GM18861 (cell line): ENCODE measurements around the gene ME2.
"Not testable (repeated sequence)": the region's sequence is repeated elsewhere in the genome, so short reads cannot be mapped to it uniquely, and the experiment has no call there.

ENCODE experiments used
- ATAC-seq: cut with Tn5 transposase; IDR thresholded peaks from one replicate; pipeline ENCODE4 v1.9.1; 2021; ENCODE audit not compliant: unreplicated experiment

The ME2 gene

DNA sequence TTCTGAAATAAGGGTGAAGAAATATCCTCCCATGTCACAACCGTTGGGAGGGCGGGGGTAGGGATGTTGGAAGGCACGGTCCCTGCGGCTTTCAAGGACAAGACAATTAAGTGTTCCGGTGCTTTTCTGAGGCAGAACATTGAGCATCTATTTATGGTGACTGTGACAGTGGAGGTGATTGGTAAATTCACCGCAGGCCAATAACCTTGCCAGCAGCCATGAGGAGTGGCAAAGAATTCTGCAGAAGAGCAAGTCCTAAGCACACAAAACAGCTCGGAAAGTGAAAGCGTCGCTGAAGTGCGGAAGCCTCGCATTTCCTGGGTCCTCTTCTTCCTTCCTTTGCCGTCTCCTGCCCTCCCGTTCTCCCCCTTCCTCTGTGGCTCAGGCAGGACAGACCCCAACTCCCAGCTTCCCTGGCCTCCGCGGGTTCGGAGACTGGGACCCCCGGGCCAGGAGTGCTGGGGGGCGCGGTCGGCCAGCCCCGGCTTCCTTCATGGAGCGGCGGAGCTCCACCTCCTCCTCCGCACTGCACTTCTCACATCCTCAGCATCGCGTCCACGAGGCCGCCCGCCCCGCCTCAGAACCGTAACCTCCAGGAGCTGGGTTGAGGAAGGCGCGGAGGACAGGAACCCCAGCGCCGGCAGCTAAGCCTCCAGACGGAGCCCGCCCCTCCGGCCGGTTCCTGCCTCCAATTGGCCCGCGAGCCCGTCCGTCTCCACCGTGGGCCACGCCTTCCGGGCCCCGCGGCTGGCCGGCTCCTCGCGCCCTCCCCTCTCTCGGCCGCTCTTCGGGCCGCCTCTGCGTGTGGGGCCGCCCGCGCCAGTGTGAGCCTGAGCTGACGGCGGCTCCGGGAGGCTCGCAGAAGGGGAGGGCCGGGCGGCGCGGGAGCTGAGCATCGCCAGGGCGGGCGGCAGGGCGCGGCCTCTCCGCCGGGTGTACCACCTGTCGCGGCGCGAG, at the start of gene ME2:
Gene ME2 (plus strand): TSS at position 774 of the 957 bp plus-strand sequence. CDS start 16,703 bp downstream, outside the sequence.
- ATAC-seq = peak; percentile 91

DNA sequence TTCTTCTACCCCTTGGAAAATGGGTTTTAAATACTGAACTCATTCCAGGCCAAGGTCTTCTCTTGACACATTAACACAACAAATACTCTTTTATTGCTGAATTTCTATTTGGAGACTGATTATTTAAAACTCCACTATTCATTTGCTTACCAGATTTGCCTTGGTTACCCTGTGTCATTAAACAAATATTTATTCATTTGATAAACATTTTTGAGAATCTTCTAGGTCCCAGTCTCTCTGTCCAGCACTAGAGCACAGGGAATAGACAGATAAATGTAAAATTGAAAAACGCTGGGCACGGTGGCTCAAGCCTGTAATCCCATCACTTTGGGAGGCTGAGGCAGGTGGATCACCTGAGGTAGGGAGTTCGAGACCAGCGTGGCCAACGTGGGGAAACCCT, 49.3 kb upstream of the ME2 start:
- ATAC-seq = no peak

DNA sequence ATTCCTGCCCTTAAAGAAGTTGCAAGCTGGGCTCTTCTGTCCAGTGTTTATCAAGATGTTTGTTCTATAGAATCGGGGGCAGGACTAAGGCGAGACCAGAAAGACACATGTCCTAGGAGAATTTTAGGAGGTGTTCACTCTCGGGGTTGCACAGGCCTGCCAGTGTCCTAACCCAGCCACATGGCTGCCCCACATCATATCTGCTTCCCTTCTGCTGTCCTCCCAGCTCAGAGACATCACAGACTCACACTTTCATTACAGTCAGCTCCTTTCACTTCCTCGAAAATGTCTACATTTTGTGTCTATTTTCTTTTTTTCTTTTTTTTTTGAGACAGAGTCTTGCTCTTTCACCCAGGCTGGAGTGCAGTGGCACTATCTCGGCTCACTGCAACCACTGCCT, 48.4 kb upstream of the ME2 start:
- ATAC-seq = peak; percentile 49

DNA sequence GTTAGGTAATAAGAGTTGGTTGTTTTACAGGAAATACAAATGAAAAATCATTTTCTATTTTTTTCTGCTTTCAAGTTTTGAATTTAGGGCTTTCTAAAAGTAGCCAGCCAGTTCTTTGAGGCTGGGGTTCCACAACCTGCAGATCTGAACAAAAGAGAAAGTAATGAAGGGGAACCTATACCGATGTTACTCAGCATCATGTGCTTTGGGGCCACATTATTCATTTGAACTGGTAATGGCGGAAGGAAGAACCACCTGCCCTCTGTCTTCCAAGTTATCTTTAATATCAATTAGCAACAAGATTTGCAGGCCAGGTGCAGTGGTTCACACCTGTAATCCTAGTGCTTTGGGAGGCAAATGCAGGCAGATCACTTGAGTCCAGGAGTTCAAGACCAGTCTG, 46.2 kb upstream of the ME2 start:
- ATAC-seq = no peak

DNA sequence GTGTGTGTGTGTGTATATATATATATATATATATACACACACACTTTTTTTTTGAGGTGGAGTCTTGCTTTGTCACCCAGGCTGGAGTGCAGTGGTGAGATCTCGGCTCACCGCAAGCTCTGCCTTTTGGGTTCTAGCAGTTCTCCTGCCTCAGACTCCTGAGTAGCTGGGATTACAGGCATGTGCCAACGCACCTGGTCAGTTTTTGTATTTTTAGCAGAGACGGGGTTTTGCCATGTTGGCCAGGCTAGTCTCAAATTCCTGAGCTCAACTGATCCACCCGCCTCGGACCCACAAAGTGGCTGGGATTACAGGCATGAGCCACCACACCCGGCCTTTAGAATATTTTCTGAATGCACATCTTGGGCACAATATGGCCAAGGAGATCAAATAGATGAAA, 45.4 kb upstream of the ME2 start:
- not testable (repeated sequence) for ATAC-seq

DNA sequence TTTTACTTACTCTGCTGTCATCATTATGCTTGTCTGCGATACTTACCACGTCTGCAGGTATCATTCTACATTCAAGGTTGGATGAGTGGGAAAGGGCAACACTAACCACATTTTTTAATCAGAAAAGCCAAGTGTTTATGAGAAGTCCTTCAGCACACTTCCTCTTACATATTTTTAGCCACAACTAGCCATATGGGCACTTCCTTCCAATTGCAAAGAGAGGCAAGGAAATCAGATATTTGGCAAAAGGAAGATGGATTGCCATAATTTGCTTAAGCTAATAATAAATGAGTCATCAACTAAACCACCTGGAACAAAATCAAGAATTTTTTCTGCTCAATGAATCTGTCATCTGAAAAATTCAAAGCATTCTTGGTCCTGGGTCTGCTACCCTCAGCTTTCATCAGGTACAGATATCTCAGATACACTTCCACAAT, 42.4 kb upstream of the ME2 start:
- no peak for ATAC-seq

DNA sequence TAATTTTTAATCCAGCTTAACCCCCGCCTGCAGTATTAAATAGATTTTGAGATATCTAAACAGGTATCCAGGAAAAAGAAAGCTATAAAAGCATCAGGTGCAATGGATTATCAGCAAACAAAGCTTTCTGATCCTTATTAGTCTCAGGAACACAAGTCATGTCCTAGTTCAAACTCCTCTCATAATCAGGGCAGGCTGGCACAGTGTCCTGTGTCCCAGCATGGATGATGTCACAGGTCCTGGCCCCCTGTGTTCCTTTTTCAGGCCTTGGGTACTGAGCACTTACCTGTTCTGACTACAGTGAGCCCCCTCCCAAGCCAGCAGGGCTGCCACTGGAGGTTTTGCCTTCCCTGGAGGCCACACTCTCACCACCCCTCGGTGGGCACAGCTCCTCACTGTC, 39.6 kb upstream of the ME2 start:
- ATAC-seq = no peak

DNA sequence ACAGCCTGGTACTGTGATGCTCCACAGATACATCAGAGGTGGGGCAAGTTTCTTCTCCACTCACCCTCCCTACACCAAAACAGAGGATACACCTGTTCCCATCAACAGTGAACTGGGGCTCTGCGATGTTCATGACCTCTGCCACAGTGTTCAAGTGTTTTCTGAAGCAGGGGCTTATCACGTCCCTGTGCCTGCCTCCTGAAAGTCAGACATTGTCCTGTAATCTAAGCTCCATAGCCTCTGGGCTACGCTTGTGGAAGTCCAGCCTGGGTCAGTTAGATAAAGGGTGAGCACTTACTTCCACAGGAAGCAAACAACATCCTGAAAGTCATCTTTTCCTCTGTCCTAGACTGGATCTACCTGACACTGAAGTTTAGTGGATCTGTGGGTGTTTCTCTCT, 38.9 kb upstream of the ME2 start:
- no peak for ATAC-seq

DNA sequence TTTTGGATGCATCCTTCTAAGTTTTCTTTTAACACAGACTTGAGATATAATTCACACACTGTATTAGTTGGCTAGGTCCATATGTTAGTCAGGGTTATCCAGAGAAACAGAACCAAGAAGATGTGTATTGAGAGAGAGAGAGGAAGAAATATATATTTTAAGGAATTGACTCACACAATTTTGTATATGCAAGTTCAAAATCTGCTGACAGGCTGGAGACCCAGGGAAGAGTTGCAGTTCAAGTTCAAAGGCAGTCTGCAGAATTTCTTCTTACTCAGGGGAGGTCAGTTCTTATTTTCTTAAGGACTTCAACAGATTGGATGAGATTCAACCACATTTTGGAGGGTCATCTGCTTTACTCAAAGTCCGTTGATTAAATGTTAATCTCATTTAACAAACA, 36.1 kb upstream of the ME2 start:
- no peak for ATAC-seq

DNA sequence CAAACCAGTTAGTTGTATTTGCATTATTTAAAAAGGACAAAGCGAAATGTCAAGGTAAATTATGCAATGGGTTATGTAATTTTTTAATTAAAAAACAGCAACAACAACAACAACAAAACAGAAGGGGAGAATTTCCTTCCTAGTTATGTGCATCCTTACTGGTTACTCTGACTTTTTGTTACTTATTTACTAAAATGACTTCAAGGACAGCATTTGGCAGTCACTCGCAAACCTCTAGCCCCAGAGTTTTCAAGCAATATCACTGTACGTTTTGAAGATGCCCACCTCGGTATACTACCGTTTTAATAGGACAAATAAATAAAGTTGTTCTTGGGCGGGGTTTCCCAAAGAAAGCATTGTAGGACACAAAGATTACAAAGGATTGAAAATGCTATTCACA, 34.4 kb upstream of the ME2 start:
- ATAC-seq = no peak

DNA sequence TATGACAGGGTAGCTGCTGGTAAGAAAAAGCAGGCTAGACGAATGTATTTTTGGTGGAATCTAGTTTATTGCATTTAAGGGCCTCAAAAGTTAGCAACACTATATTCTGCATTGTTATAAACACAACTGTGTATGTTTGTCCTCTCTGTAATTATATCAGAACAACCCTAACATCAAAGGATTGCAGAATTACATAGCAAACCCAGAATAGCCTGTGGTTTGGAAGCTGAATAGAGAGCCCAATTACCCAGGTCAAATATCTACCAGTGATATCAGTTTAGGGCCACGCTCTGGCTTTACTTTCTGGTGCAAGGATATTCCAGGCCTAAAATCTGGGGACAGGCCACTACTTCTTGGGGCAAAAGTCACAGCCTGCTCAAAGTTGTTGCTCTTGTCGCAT, 34.0 kb upstream of the ME2 start:
- ATAC-seq = no peak

DNA sequence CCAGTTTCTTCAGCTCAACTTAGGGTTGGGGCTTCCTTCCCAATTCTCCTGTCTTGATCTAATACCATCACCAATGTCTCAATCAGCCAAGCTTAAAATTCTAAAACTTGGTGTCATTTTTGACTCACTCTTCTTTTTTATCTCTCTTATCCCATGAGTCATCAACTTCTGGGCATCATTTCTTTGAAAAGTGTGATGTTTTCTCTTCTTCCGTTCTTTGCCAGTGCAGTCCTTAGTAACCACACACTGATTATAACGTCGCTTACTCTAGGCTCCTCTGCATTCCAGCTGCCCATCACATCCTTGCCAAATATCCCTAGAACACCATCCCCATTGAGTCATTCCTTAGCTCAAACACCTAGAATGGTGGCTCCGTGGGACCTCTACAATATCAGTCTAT, 31.7 kb upstream of the ME2 start:
- no peak for ATAC-seq

DNA sequence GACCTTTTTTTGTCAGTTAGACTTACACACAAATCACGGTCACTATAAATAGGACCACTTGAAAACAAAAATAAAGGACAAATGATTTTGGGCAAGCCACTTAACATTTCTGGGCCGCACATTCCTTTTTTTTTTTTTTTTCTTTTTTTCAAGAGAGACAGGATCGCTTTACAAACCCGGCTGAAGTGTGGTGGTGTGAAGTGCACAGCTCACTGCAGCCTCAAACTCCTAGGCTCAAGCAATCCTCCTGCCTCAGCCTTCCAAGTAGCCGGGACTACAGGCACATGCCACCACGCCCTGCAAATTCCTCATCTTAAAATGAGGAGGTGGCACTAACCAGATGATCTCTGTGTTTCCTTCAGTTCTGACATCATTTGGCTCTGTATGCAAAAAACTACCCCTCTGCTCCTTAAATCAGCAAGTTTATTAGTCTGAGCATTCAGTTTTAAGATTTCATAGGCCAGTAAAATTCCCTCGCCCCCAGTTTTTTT, 30.8 kb upstream of the ME2 start:
- no peak for ATAC-seq

DNA sequence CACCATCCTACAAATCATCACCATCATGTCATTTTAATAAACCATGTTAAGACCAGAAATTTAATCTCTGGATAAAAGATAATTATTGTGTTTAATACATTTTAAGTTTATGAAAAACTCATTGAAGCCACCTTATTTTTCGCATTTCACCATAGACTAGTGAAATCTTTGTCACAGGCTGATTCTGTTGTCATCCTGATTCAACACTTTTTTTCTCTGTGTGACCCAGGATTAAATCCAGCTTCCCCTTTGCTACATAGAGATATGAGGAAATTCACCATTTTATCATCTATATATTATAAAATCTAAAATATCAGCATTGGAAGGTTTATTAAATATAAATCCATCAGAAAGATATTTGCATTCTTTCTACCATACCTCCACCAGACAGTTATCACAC, 29.9 kb upstream of the ME2 start:
- ATAC-seq = no peak

DNA sequence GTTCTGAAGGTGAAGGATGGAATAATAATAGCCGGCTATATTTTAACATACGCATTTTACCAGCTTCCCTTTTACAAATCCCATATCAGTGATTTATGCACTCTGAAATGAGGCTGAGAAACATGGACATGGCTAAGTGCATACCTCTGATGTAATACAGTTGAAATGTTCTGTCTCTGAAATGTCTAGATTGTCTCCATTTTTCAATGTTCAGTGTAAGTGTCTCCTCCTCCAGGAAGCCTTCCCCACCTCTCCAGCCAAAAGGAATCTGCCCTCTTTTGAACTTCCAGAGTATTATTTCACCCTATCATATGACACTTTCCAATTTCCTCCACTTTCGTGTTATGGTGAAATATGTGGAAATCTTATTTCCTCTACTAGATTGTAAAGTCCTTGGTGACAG, 29.5 kb upstream of the ME2 start:
- no peak for ATAC-seq

DNA sequence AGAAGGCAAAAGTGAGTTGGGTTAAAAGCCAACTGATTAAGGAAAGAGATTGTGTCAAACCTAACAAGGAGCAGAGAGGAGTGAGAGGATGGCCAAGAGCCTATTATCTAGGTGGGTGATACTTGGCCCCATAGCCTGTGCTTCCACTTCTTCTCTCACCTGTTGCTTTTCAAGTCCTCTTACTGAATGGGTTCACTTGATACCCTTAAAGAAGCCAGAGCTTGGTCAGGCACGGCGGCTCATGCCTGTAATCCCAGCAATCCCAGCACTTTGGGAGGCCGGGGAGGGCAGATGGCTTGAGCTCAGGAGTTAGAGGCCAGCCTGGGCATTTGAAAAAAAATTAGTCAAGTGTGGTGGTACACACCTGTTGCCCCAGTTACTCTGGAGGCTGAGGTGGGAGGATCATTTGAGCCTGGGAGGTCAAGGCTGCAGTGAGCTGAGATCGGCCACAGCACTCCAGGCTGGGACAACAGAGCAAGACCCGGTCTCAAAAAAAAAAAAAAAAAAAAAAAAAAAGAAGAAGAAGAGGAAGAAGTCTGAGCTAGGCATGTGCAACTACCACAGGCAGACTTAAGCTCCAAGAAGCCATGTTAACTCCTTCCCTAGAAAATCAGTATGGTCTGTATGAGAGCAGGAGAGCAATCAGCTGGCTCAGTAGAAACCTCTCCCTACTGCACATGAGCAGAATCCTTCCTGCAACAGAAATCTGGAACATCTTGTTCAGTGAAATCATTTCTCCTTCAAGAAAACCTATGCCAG, 28.4 kb upstream of the ME2 start:
- ATAC-seq = no peak

DNA sequence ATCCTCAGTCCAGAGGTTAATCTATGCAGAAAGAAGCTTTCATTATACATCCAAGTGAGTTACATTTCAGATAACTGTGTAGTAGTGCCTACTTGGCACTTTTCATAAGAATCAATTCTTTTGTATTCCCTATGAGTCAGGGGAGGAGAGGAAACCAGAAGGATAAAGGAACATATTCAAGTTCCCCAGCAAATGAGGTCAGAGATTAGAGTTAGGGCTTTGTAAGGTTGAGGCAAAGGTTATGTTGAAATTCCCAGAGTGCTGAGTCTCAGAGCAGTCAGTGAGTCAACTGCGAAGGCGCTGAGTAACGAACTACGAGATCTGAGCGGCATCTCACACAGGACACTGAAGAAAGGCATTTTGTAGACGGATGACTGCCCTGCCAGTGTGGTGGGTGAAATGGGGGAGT, 25.1 kb upstream of the ME2 start:
- ATAC-seq = no peak

DNA sequence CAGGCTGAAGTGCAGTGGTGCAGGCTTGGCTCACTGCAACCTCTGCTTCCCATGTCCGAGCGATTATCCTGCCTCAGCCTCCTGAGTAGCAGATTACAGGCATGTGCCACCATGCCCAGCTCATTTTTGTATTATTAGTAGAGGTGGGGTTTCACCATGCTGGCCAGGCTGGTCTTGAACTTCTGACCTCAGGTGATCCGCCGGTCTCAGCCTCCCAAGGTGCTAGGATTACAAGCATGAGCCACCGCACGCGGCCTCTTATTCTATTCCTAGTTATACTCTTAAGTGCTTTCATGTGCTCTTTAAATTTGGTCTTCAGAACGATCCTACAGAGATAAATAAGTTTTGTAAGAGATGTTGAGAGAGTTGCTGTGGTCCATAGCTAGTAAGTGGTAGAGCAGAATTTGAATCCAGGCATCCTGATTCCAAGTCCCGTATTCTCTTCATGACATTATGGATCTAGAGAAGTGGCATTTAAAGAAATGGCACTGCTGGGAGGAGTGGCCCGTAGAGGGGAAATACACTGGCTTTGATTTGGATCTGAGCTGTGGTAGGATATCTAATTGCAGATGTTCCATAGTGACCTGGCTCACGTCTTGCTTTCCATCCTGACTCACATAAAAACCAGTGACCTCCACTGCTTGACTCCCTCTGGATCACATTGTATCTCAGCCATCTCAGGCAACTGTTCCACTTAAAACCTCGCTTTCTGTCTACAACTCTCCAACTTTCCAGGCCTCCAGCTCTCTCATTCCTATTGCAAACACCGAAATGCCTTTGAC, 22.8 kb upstream of the ME2 start:
- ATAC-seq = no peak

DNA sequence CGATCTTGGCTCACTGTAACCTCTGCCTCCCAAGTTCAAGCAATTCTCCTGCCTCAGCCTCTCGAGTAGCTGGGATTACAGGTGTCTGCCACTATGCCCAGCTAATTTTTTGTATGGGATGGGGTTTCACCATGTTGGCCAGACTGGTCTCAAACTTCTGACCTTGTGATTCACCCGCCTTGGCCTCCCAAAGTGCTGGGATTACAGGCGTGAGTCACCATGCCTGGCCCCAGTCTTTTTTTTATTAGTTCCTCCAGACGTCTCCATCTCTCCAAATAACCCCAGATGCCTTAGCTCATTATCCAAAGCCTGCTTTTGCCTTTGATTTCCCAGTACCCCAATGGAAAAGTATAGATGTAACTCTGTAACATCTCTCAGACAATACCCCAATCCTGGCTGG, 21.8 kb upstream of the ME2 start:
- not testable (repeated sequence) for ATAC-seq

DNA sequence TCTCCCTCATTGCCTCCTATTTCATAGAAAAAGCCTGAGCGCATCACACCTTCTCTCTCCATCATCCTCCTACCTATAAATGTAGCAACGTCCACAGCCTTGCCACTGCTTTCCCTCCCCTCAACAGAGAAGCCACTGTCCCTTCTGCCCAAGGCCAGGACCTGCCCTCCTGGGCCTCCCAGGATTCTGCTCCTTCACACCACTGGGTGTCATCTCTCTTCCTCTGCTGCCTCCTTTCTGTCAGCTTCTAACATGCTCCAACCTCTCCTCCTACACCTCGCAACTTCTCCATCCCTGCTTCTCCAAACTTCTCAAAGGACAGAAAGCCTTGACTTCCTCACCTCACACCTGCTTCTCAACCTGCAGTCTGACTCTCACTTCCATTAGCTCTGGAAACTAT, 21.2 kb upstream of the ME2 start:
- ATAC-seq = no peak
